ENCODE data around the gene PLXNC1.

Gene PLXNC1

DNA sequence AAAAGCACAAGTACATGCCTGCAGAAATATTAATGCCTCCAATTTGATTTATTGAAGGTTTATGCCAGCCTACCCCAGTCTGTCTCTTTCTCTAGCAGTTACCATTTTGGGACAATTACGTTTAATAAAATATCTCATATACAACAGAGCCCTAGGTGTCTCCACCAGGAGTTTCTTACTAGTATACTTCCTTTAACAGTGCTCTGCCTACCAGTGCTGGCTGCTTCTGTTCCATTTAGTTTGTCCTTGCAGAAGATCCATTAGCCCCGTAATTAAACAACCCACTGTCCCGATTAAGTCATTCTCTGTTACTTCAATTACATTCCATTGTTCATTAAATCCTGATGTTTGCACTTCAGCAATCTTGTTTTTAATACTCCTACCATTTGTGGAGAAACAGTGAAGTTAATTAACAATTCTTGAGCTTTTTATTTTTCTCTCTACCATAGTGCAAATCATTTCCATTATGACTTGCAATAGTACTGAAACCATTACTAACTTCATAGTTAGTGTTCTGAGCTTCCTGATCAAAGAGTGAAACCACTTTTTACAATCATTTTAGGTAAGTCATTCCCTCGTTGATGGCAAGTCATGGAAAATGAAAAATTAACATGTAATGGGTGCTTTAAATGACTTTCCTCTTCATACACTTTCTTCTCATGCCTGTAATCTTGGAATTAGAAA is 121.1 kb downstream of the PLXNC1 start:
- DNase-seq: no peak

- DNase-seq: no peak
Measured at GRCh38 chr12:94271351-94271750, 123.0 kb downstream of the PLXNC1 start.

- no peak for DNase-seq
Measured at GRCh38 chr12:94272280-94272679, 123.9 kb downstream of the PLXNC1 start.

DNA sequence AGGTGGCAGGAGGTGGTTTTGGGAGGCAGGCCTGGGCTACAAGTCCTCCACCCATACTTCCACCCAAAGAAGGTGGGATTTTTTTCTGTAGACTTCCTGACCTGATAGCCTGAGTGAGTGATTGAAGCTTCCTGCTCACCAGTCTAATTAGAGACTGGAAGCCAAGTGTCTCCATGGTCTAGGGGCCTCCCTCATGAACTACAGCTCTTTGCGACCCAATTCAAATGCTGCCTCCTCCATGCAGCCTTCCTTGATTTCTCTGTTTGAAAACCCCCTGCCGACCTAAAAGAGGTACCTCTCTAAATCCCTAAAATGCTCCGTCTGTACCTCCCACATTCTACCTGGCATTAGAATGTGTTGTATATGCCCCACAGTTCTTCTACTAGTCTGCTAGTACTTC is 124.9 kb downstream of the PLXNC1 start:
- no peak for DNase-seq

DNA sequence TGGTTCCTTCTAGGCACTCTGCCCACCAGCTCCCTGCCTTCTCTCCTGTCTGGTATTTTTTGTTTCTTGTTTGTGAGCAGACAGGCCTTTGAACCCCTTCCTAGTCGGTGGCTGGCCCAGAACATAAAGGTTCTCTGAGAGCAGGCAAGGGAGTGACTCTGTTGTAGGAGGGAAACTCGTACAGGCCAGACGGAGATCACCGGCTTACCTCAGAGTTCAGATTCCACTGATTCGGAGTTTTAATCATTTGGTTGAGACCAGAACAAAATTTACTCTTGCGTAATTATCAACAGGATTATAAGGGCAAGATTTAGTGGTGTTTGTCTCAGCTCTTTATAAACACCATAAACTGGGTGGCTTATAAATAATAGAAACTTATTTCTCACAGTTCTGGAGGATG is 128.3 kb downstream of the PLXNC1 start:
- DNase-seq: no peak

DNA sequence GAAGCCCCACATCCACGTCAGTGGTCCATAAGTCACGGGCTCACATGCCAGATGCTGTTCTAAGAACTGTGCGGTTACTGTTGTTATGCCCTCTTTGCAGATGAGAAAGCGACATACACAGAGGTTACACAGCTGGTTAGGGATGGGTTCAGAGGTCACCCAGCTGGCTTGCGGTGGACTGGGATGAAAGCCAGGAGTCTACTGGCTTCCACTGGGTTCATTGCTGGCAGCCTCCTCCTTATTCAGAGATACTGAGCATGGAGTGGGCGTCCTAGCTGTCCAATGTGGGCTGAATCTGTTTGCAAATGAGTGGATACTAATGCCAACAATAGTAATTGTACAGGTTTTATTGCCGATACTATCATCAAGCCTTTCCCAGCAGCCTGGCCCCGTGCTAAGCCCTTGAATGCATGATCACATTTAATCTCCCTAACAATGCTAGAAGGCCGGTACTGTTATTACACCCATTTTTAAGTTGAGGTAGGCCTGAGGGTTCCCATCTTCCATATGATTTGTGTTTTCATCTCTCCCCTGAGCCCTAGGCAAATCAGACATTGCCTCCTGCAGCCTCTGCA is 129.1 kb downstream of the PLXNC1 start:
- no peak for DNase-seq

GRCh38 chr12:94280063-94280462 is 131.7 kb downstream of the PLXNC1 start:
- no peak for DNase-seq

- DNase-seq: no peak
Measured at GRCh38 chr12:94282675-94283074, 134.3 kb downstream of the PLXNC1 start.

DNA sequence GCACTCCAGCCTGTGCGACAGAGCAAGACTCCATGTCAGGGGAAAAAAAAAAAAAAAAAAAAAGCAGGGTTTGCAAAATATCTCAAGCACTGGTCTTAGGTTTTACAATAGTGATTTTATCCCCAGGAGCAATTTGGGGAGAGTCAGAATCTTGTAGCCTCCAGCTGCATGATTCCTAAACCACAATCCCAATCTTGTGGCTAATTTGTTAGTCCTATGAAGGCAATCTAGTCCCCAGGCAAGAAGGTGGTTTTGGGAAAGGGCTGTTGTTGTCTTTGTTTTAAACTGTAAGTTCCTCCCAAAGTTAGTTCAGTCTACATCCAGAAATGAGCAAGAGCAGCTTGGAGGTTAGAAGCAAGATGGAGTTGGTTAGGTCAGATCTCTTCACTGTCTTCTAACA is 135.7 kb downstream of the PLXNC1 start:
- no peak for DNase-seq

- DNase-seq: no peak
Measured at GRCh38 chr12:94284859-94285258, 136.5 kb downstream of the PLXNC1 start.

DNA sequence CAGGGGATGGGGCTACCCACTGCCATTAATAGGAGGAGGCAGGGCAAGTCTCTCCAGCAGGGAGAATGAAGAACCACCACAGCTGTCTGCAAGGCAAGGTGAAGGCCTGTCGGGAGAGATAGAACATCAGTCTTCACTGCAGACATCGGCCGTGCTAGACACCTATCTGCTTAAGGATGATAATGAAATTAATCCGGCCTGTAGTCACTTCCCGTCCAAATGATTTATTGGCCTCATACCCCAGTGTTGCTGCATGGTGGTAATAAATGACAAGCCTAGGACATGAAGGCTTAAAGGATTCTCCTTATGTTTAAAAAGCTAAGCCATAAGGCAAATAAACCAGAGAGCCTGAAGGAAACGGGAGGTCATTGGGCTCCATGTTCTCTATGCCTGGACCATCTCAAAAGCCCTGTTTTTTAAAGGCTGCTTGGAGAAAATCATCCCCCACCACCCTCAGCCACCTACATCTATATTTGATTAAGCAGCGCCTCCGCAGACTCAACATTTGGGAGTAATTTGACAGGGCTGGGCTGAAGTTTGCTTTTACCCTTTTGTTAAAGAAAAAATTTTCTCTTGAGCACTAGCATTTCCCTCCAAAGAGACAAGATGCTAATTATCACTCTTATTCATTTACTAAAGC is 137.7 kb downstream of the PLXNC1 start:
- no peak for DNase-seq

- no peak for DNase-seq
Measured at GRCh38 chr12:94286583-94287244, 138.3 kb downstream of the PLXNC1 start.

GRCh38 chr12:94287245-94287628 is 138.9 kb downstream of the PLXNC1 start:
- no peak for DNase-seq

DNA sequence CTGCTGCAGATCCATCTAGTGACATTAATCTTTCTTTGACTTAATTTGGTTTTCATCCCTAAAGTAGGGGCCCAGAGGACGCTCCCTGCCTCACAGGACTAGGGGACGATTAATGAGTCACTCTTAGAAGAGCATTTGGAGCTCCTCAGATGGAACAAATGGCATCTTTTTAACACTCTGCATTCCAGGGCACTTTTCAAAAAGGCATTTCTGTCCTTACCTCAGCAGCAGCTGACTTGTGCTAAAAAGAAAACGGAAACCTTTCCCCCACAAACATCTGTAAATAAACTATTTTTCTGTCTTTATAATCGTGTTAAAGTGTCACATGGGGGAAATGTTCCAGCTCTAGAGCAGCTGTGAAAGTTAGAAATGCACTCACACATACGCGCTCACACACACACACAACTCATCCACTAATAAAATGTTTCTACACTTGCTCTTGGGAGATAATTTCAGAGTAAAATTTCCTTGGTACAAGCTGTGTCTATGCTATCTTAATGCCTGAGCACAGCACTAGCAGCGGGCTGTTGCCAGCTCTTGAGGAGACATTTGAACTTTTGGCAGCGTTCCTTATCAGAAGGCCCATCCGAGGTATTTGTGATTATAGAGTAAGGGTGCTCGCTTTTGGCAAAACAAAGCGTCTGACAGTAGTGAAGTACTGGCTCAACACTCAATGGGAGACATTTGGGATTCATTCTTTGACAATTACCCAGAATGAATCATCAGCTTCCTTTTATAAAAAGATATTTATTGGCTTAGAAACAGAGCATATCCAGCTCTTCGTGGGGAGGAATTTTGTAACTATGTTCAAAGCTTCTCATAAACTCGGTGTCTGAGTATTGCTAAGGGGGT is 141.3 kb downstream of the PLXNC1 start:
- DNase-seq: no peak

DNA sequence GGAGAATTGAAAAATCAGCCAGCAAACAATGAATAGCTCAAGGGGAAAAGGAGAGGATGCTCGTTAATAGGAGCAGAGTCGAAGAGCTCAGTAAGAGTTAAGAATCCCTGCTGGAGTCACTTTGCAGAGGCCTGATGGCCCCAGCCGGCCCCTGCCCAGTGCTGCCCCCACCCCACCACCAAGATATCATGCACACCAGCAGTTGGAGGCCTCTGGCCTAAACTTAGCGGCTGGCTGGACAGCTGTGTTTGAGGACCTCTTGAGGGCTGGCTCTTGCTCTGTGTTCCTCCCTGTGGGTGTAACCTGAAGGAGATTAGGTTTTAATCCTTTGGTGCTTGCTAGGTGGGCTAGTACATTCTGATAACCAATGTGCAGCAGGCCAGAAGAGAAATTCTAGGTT is 142.0 kb downstream of the PLXNC1 start:
- DNase-seq: no peak

DNA sequence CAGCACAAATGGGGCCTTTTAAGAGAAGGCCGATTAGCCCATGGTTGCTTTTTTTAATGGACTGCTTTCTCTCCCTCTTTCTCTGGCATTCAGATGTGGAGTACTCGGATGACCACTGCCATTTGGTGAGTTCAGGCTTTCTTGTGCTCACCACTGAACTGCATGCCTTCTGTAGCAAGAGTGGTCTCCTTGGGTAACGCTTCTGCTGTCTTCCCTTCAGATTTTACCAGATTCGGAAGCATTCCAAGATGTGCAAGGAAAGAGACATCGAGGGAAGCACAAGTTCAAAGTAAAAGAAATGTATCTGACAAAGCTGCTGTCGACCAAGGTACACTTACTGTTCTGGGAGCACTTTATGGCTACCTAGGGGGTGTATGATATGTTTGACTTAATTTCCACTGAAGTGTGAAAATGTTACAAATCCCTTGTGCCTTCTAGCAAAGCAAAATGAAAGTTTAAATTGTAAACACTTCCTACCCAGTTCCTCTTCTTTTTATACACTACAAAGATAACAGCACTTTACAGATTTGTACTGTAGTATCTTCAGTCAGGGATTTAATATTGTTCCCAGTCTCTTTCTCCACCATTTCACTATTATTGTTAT is 148.8 kb downstream of the PLXNC1 start:
- no peak for DNase-seq

GRCh38 chr12:94297876-94298505 is 149.6 kb downstream of the PLXNC1 start:
- DNase-seq: no peak

- DNase-seq: no peak
Measured at GRCh38 chr12:94299846-94300245, 151.5 kb downstream of the PLXNC1 start.

- no peak for DNase-seq
Measured at GRCh38 chr12:94304012-94304411, 155.6 kb downstream of the PLXNC1 start.

- DNase-seq: no peak
Measured at GRCh38 chr12:94304566-94305061, 156.2 kb downstream of the PLXNC1 start.

GRCh38 chr12:94305130-94305957 is 157.0 kb downstream of the PLXNC1 start:
- no peak for DNase-seq
